GM19455 (cell line): ENCODE data around the gene ALB.

Experiments used
- ATAC-seq: cut with Tn5 transposase; IDR thresholded peaks from one replicate; pipeline ENCODE4 v1.9.1; 2021; ENCODE audit not compliant: unreplicated experiment

ALB gene

GRCh38 chr4:73448448-73449203 lies 44.5 kb downstream of the ALB start:
- ATAC-seq: no peak

GRCh38 chr4:73450398-73451004 lies 46.4 kb downstream of the ALB start:
- ATAC-seq: no peak

GRCh38 chr4:73451404-73451803 lies 47.3 kb downstream of the ALB start:
- ATAC-seq: no peak

GRCh38 chr4:73451981-73452747 lies 48.1 kb downstream of the ALB start:
- ATAC-seq: no peak

- no peak for ATAC-seq
Measured at GRCh38 chr4:73452953-73453700, 49.0 kb downstream of the ALB start.

GRCh38 chr4:73453701-73454005 lies 49.6 kb downstream of the ALB start:
- ATAC-seq: no peak

- no peak for ATAC-seq
Measured at GRCh38 chr4:73454920-73455319, 50.8 kb downstream of the ALB start.

- no peak for ATAC-seq
Measured at GRCh38 chr4:73456177-73457022, 52.3 kb downstream of the ALB start.

GRCh38 chr4:73458184-73459047 lies 54.3 kb downstream of the ALB start:
- no peak for ATAC-seq

GRCh38 chr4:73459048-73459421 lies 54.9 kb downstream of the ALB start:
- ATAC-seq: no peak

- ATAC-seq: no peak
Measured at GRCh38 chr4:73460913-73461522, 56.9 kb downstream of the ALB start.

GRCh38 chr4:73468170-73468569 lies 64.1 kb downstream of the ALB start:
- ATAC-seq: no peak

- no peak for ATAC-seq
Measured at GRCh38 chr4:73470728-73471127, 66.6 kb downstream of the ALB start.
